Mucosa of descending colon (tissue), 3 donors: Measurements from ENCODE around the gene GLCE. TPM values are rescaled to one million over a fixed set of nuclear protein-coding genes. Genes with fewer than 3 reads are reported as not detected.

ENCODE experiments used
- ATAC-seq: fragments of 200-7000 bp; cut with Tn5 transposase; one replicate; pipeline ENCODE4 v1.9.1; 2020; ENCODE audit warnings: mild to moderate bottlenecking, moderate library complexity
- DNase-seq, 3 donors: peaks; one replicate each; pipeline ENCODE4 v3.0.0-alpha.2; 2020
- H3K36me3 ChIP-seq: fragments of 200-600 bp; one replicate; pipeline ENCODE4 v1.8.0; 2021; ENCODE audit warnings: low read depth, mild to moderate bottlenecking
- H3K4me1 ChIP-seq: fragments of 200-600 bp; one replicate; pipeline ENCODE4 v1.8.0; 2021; ENCODE audit warnings: low read depth, mild to moderate bottlenecking
- H3K4me3 ChIP-seq: fragments of 200-600 bp; one replicate; pipeline ENCODE4 v1.8.0; 2021; ENCODE audit warnings: mild to moderate bottlenecking
- H3K9me3 ChIP-seq: fragments of 200-600 bp; one replicate; pipeline ENCODE4 v1.8.0; 2021; ENCODE audit warnings: mild to moderate bottlenecking
- intact Hi-C, 2 donors: fragments of 100-400 bp; cut with DNase I in 1 of 2; cut with micrococcal nuclease in 1 of 2; formaldehyde crosslinking; loops; one replicate each; pipeline versions ENCODE4 v1.11.0 to v1.11.1; 2022; cut with DNase I, micrococcal nuclease
- total RNA-seq, 3 donors: library from RNA; stranded (reverse); fragmentation: NEBNext Ultra II Directional in 2 of 3; extraction: Animal tissue kit (Norgen Biotek cat#: 25700) in 2 of 3; gene quantifications; one replicate each; pipeline versions ENCODE4 v1.2.1 to v1.2.4, GENCODE V29; 2021 to 2023
- TF ChIP-seq, protein P1 (sequence below): fragments of 200-600 bp; IDR thresholded peaks from one replicate; pipeline ENCODE4 v1.8.0; 2022; ENCODE audit warnings: antibody characterized with exemption, mild to moderate bottlenecking
- donor health status: DM: no; HTN: no; CAD: no; lungs with moderate emphysema.
- donor health status: DM: no; HTN: no; CAD: no.
- donor health status: DM: no; HTN: yes; CAD: no.

Gene GLCE
- total RNA-seq, 3 donors from 2014 or later: 17.7 to 36.4 (median 32.3) TPM

DNA sequence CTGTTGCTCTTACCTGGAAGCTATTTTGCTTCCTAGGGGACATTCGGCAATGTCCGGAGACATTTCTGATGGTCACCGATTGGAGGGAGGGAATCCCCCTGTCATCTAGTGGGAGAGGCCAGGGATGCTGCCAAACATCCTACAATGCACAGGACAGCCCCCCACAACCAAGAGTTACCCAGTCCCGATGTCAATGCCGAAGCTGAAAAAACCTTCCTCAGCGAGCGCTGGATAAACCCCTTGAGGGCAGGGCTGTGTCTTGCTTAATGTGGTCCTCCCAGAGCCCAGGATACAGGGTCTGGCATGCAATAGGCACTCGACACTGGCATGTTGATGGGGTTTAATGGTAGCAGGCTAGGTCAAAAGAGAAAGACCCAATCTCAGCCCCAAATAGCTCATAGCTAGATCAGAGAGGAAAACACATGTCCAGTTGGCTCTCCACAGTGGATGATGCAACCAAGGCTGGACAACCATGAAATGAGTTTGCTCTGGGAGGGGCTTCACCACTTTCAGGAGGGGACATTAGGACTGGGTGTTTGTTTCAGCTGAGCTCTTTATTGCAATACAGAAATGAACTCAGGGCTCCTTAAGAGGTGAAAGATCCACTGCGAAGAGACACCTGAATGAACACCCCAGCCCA lies 121.8 kb downstream of the GLCE start:
- H3K4me1 ChIP-seq: no peaks in the 10 kb centered on the region

DNA sequence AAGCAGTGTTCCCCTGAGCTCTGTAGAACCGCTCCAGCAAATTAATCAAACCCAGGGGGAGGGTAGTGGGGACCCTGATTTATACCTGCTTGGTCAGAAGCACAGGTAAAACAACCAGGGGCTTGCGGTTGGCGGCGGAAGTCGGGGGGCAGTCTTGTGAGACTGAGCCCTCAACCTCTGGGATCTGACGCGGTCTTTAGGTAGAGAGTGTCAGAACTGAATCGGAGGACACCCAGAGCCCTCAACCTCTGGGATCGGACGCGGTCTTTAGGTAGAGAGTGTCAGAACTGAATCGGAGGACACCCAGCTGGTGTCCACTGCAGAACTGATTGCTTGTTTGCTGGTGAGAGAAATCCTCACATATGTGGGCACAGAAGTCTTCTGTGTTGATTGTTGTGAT lies 125.4 kb downstream of the GLCE start:
- no peak for ATAC-seq
- Histone ChIP-seq H3K36me3 (no peaks in the 10 kb centered on the region), H3K4me3 (no peak overlapping the region), H3K4me1 (peaks cover 14% of the 10 kb centered on the region), H3K9me3 (no peaks in the 10 kb centered on the region)
- intact Hi-C loops: no loop called here
- no peak for DNase-seq
- TF ChIP-seq, protein P1, sequence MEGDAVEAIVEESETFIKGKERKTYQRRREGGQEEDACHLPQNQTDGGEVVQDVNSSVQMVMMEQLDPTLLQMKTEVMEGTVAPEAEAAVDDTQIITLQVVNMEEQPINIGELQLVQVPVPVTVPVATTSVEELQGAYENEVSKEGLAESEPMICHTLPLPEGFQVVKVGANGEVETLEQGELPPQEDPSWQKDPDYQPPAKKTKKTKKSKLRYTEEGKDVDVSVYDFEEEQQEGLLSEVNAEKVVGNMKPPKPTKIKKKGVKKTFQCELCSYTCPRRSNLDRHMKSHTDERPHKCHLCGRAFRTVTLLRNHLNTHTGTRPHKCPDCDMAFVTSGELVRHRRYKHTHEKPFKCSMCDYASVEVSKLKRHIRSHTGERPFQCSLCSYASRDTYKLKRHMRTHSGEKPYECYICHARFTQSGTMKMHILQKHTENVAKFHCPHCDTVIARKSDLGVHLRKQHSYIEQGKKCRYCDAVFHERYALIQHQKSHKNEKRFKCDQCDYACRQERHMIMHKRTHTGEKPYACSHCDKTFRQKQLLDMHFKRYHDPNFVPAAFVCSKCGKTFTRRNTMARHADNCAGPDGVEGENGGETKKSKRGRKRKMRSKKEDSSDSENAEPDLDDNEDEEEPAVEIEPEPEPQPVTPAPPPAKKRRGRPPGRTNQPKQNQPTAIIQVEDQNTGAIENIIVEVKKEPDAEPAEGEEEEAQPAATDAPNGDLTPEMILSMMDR: no peak

More for the DNA sequence above, 121.8 kb downstream of the GLCE start:
- Histone ChIP-seq H3K4me3 (no peak overlapping the region), H3K36me3 (no peaks in the 10 kb centered on the region), H3K9me3 (no peaks in the 10 kb centered on the region)
- TF ChIP-seq, protein P1: no peak
- no peak for ATAC-seq
- DNase-seq: no peak
- intact Hi-C loops: no loop called here

DNA sequence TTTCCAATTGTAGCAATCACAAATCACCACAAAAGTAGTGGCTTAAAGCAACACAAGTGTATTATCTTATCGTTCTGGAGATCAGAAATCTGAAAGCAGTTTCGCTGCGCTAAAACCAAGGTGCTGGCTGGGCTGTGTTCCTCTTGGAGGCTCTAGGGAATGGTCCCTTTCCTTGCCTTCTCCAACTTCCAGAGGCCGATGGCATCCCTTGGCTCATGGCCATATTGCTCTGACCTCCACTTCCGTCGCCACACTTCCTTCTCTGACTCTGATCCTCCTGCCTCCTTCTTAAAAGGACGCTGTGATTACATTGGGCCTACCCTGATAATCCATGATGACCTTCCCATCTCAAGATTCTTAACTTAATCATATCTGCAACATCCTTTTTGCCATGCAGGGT lies 127.6 kb downstream of the GLCE start:
- TF ChIP-seq, protein P1: no peak
- DNase-seq (no peak), ATAC-seq (no peak)
- Histone ChIP-seq H3K36me3 (no peaks in the 10 kb centered on the region), H3K4me3 (no peak overlapping the region), H3K4me1 (peaks cover 16% of the 10 kb centered on the region), H3K9me3 (no peaks in the 10 kb centered on the region)
- intact Hi-C loops: no loop called here

DNA sequence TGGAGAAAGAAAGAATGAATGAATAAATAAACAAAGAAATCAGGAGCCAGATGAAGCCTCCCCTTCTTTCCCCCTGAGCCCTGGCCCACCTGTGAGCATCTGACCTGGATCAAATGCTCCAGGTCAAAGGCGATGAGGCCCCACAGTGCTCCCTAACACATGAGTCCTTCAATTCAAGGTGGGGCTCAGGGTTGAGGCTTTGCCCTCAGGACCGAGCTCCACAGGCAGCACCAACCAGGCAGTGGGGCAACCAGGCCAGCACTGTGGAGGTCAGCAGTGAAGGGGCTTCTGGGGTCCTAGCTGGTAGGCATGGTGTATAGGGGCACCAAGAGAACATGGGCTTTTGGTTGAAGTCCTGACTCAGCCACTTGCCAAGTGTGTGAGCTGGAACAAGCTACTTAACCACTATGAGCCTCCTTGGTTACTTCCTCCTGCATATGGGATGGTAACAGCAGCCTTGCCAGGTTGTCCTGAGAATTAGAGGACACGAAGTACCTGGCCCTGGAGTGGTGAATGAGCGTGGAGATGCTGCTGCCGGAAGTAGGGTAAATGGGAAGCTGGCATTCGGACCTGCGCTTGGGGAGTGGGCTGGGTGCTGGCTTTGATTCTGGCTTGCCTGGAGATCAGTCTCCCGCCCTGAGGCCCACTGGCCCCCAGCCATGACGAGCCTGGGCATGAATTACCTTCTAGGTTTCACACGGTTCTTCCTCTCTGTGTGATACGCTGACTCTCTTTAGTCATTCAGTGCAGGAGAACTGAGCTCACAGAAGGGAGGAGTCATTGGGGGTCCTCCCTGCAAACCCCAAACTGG lies 128.3 kb downstream of the GLCE start:
- TF ChIP-seq, protein P1: no peak
- H3K9me3 ChIP-seq: no peaks in the 10 kb centered on the region
- H3K36me3 ChIP-seq: no peaks in the 10 kb centered on the region
- no peak for DNase-seq
- peaks cover 16% of the 10 kb centered on the region for H3K4me1 ChIP-seq
- intact Hi-C loops: no loop called here
- ATAC-seq: no peak
- H3K4me3 ChIP-seq: no peak overlapping the region

DNA sequence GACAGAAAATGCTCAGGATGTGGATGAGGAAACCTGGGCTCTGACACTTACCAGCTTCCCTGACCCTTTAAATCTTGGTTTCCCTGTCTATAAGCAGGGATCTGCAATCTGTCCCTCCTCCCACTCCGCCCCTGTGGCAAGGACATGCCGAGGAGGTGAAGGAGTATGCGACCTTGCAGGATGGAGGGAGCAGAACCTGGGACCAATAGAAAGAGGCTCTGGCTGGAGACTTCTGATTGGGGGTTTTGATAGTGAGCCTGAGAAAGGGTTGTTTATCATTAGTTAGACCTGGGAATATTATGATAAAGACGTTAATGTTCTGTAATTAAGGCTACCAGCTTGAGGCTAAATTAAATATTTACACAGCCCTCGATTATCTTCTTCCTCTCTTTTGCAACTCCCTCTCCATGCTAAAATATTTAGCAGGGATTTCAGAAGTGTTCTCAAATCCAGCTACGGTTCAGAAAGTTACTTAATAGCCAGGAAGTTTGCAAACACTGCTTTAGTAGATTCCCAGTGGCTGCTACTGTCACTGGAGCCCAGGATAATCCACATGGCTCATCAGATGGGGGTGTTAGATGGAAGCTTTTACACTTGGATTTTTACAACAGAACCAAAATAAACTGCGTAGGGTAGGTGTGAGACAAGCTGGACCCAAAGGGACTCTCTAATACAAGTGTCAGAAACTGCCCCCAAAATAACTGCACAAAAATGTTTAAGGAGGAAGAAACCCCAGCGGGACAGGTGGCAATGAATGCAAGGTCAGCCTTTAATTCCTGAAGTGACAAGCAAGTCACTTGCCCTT lies 129.1 kb downstream of the GLCE start:
- ATAC-seq: peak; percentile 39
- H3K4me1 ChIP-seq: peaks cover 16% of the 10 kb centered on the region
- H3K4me3 ChIP-seq: no peak overlapping the region
- DNase-seq: no peak
- TF ChIP-seq, protein P1: no peak
- no peaks in the 10 kb centered on the region for H3K9me3 ChIP-seq
- intact Hi-C loops: no loop called here
- no peaks in the 10 kb centered on the region for H3K36me3 ChIP-seq
